PC-3 (cell line): ENCODE measurements around the gene PVALEF.

Source experiments
- EZH2phosphoT487 ChIP-seq: fragments of 300-600 bp; sonication (generic); IDR thresholded peaks from 2 replicates; pipeline ENCODE4 v1.6.1; 2018; ENCODE audit warnings: mild to moderate bottlenecking, antibody characterized with exemption, low read length, borderline replicate concordance
- TF ChIP-seq, protein P1 (sequence below): fragments of 300-600 bp; sonication (generic); conservative IDR thresholded peaks from 2 replicates; pipeline ENCODE4 v1.5.1; 2017; ENCODE audit warnings: antibody characterized with exemption, low read depth, mild to moderate bottlenecking, low read length

DNA sequence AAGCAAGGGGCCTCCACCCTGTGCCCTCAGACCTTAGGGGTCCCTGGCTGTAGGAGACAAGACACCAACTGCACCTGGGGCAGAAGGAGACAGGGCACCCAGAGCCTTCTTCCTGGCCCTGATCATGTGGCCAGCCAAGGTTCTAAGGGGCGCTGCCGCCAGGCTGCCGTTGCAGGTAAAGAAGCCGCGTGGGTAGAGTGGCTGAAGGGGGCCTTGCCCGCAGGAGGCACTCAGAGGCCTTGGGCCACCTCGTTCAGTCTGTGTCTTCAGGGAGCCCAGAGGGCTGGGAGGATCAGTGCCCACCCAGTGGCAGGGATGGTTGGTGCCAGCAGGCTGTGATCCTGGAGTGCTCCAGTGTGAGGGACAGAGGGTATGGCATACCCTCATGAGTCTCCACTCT is 2.3 kb downstream of the PVALEF start:
- TF ChIP-seq, protein P1, sequence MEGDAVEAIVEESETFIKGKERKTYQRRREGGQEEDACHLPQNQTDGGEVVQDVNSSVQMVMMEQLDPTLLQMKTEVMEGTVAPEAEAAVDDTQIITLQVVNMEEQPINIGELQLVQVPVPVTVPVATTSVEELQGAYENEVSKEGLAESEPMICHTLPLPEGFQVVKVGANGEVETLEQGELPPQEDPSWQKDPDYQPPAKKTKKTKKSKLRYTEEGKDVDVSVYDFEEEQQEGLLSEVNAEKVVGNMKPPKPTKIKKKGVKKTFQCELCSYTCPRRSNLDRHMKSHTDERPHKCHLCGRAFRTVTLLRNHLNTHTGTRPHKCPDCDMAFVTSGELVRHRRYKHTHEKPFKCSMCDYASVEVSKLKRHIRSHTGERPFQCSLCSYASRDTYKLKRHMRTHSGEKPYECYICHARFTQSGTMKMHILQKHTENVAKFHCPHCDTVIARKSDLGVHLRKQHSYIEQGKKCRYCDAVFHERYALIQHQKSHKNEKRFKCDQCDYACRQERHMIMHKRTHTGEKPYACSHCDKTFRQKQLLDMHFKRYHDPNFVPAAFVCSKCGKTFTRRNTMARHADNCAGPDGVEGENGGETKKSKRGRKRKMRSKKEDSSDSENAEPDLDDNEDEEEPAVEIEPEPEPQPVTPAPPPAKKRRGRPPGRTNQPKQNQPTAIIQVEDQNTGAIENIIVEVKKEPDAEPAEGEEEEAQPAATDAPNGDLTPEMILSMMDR: no peak
- no peak for TF ChIP-seq EZH2phosphoT487
